Measurements from ENCODE around the gene SLFN12. TPM values are rescaled to one million over a fixed set of nuclear protein-coding genes. Genes with fewer than 3 reads are reported as not detected.

The SLFN12 gene
- total and polyA plus RNA-seq, 10 of the 15 experiments (the other 5 are each of a cell fraction or from before 2014, with no cell fraction given), result 8.7 to 18.5 (median 13.4) TPM

DNA sequence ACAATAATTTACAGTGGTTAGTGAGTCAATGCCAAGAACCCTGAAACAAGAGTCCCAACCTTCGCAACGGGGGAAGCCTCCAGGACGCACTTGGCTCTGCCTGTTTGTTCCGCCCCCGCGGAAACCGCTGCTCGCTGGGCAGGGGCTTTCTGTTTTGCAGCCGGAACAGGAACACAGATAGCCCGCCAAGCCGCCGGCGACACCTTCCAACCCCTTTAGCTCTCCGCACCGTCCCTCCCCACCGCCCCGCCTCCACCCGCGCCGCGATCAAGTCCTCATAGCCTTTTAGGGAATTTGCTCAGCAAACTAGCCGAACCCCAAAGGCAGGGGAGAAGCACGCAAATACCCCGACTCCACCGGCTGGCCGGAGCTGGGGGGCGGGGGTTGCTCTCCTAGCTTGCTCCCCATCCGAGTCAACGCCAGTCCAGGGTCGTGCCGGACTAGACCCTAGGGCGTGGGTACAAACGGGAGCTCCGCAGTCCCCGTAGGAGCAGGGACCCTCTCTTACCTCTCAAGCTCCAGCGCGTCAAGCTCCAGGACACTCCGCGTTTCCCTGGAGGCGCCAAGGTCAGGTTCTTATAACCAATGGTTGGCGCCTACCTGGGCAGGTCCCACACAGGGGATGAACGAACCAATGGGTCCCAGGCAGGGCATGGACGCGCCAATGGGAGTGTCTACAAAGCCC lies 16.1 kb upstream of the SLFN12 start, which contains the start of gene SLFN13:
Gene SLFN13, minus strand, starts transcription at position 553 of the 685 bp plus-strand sequence. CDS start 3,086 bp downstream, outside the sequence.
- ChIA-PET CTCF (interaction anchor here (0.9 to 2.7 kb wide), 11 partner anchors 15 to 165 kb away, joined by 3 to 24 read pairs (median 6); partner anchors contain the start of gene SLFN12), SMC1A (ENCODE audit: uncharacterized antibody, unreplicated experiment) (interaction anchor here (0.7 to 3.2 kb wide), 18 partner anchors 10 to 361 kb away, joined by 3 to 26 read pairs (median 8); partner anchors contain the start of genes SLFN11, SLFN12 and TAF15), RAD21 (ENCODE audit: unreplicated experiment) (interaction anchor here (0.6 to 3.1 kb wide), 14 partner anchors 10 to 135 kb away, joined by 3 to 28 read pairs (median 6); partner anchors contain the start of genes SLFN11 and SLFN12L), POLR2A (interaction anchor here (0.6 to 2.5 kb wide), 13 partner anchors 9 to 130 kb away, joined by 3 to 20 read pairs (median 4); partner anchors contain the start of genes PEX12, SLFN11 and SLFN12L)
- no TSS peak for BruUV-seq (replicated peaks)
- FAIRE-seq, result peak; percentile 84
- Histone ChIP-seq H3K4me2 (ENCODE audit: control insufficient read depth, insufficient read depth) (peak within 1 kb of the TSS; percentile 99), H3K9me3 (replicated peaks; ENCODE audit: control insufficient read depth, insufficient read depth, low read length) (no peaks in the 10 kb centered on the region), H3K9ac (ENCODE audit: control insufficient read depth, insufficient read depth, low read length) (peak within 1 kb of the TSS; percentile 97), H3K4me3 (peak within 1 kb of the TSS; percentile 81), H3K27me3 (replicated peaks in 1 of 2; ENCODE audit: control insufficient read depth in 2 of 2, insufficient read depth in 2 of 2, low read length in 1 of 2) (no peaks in the 10 kb centered on the region), H2AFZ (ENCODE audit: control insufficient read depth, low read depth, low read length) (peak within 1 kb of the TSS; percentile 90), H3K79me2 (ENCODE audit: control insufficient read depth, insufficient read depth, low read length) (peaks cover 15% of the 10 kb centered on the region), H3K4me1 (ENCODE audit: control insufficient read depth, insufficient read depth, low read length) (peaks cover 3% of the 10 kb centered on the region), H4K20me1 (ENCODE audit: control insufficient read depth, insufficient read depth) (no peaks in the 10 kb centered on the region), H3K36me3 (ENCODE audit: control insufficient read depth in 2 of 2, insufficient read depth in 2 of 2, low read length in 1 of 2) (peaks cover 0 to 16% of the 10 kb centered on the region in 2 experiments; a peak in 2 of 4 replicates), H3K27ac (ENCODE audit: control insufficient read depth, insufficient read depth) (peak within 1 kb of the TSS; percentile 99)
- peak; percentile 90 for ATAC-seq
- peak; percentile 78 for DNase-seq (ENCODE audit: low read depth, low spot score)
- in situ Hi-C loops (cut with MboI), result no loop called here
- intact Hi-C loops (cut with micrococcal nuclease; ENCODE audit: unreplicated experiment), result loop anchor here (1.0 to 5.0 kb wide), 5 partner anchors 40 to 206 kb away; partner anchors contain the start of genes SLFN11, SLFN12L and SLFN5
- WGBS (ENCODE audit: insufficient coverage, insufficient replicate concordance, low lambda C conversion rate, missing lambda C conversion rate), result under 1% methylated on average over 44 of the region's 44 CpGs
- TF ChIP-seq, protein P1, sequence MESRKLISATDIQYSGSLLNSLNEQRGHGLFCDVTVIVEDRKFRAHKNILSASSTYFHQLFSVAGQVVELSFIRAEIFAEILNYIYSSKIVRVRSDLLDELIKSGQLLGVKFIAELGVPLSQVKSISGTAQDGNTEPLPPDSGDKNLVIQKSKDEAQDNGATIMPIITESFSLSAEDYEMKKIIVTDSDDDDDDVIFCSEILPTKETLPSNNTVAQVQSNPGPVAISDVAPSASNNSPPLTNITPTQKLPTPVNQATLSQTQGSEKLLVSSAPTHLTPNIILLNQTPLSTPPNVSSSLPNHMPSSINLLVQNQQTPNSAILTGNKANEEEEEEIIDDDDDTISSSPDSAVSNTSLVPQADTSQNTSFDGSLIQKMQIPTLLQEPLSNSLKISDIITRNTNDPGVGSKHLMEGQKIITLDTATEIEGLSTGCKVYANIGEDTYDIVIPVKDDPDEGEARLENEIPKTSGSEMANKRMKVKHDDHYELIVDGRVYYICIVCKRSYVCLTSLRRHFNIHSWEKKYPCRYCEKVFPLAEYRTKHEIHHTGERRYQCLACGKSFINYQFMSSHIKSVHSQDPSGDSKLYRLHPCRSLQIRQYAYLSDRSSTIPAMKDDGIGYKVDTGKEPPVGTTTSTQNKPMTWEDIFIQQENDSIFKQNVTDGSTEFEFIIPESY (IDR thresholded peaks at IDR 0.05), result no peak
- TF ChIP-seq SRF (IDR thresholded peaks at IDR 0.05; ENCODE audit: low read depth in 2 of 2, low read length in 2 of 2) (peak; percentile 33 to 93; a peak in 2 of 4 replicates), BRCA1 (IDR thresholded peaks at IDR 0.05; ENCODE audit: low read depth, low read length) (no peak), CHD1 (IDR thresholded peaks at IDR 0.05; ENCODE audit: low read depth, low read length) (no peak), IRF4 (IDR thresholded peaks at IDR 0.05; ENCODE audit: low read depth, low read length) (no peak), CTCF (IDR thresholded peaks at IDR 0.05 in 2 of 3, conservative IDR thresholded peaks at IDR 0.05 in 1 of 3; ENCODE audit: control insufficient read depth in 2 of 3, extremely low read depth in 1 of 3, insufficient read depth in 1 of 3, low read depth in 3 of 3, low read length in 3 of 3) (no peak), BACH1 (IDR thresholded peaks at IDR 0.05; ENCODE audit: borderline replicate concordance) (peak; percentile 9; the same call in 1 of the 2 replicates), FOXK2 (IDR thresholded peaks at IDR 0.05) (no peak), EGR1 (IDR thresholded peaks at IDR 0.05; ENCODE audit: borderline replicate concordance in 1 of 2, low read depth in 2 of 2, low read length in 2 of 2) (peak; percentile 36 to 99), SIX5 (IDR thresholded peaks at IDR 0.05; ENCODE audit: low read depth, low read length, severe bottlenecking) (no peak), TAF1 (IDR thresholded peaks at IDR 0.05; ENCODE audit: borderline replicate concordance, low read depth, low read length) (no peak; the same call in 1 of the 2 replicates), NKRF (conservative IDR thresholded peaks at IDR 0.05) (peak; percentile 32; the same call in 1 of the 2 replicates), BCL11A (IDR thresholded peaks at IDR 0.05; ENCODE audit: low read depth, low read length) (peak; percentile 68; the same call in 1 of the 2 replicates)
- TF ChIP-seq, protein P2, sequence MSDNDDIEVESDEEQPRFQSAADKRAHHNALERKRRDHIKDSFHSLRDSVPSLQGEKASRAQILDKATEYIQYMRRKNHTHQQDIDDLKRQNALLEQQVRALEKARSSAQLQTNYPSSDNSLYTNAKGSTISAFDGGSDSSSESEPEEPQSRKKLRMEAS (IDR thresholded peaks at IDR 0.05; ENCODE audit: low read depth, low read length), result no peak; the same call in 1 of the 2 replicates
